Upper lobe of left lung (tissue), 4 donors: ENCODE results near the gene TRDMT1.

ENCODE experiments used
- CTCF ChIP-seq, 6 experiments: fragments of 450-650 bp in 4 of 6; fragments of 200-600 bp in 2 of 6; sonication (generic) in 2 of 6; IDR thresholded peaks; one replicate each; pipeline ENCODE4 v1.5.1; 2016 to 2019; ENCODE audit warnings: antibody characterized with exemption in 6 of 6
- POLR2A ChIP-seq, 4 donors: fragments of 450-650 bp; IDR thresholded peaks; one replicate each; pipeline ENCODE4 v1.5.1; 2016 to 2017; ENCODE audit warnings: antibody characterized with exemption in 4 of 4, mild to moderate bottlenecking in 2 of 4

- TF ChIP-seq CTCF (IDR thresholded peaks at IDR 0.05) (no peak), POLR2A (IDR thresholded peaks at IDR 0.05) (no peak)
These were observed 14.3 kb upstream of the TRDMT1 start for GRCh38 chr10:17215782-17216122.
